Testis (tissue), 3 donors: ENCODE data around the gene CNKSR2. TPM values are rescaled to one million over a fixed set of nuclear protein-coding genes. Genes with fewer than 3 reads are reported as not detected.

ENCODE experiments used
- DNase-seq: peaks from one replicate; pipeline ENCODE4 v3.0.0-alpha.2; 2019
- H3K27ac ChIP-seq, 2 donors: fragments of 200-600 bp; sonication (generic); one replicate each; pipeline ENCODE4 v1.5.1; 2019
- H3K27me3 ChIP-seq: fragments of 200-600 bp; sonication (generic); one replicate; pipeline ENCODE4 v1.5.1; 2019
- H3K36me3 ChIP-seq: fragments of 200-600 bp; sonication (generic); one replicate; pipeline ENCODE4 v1.5.1; 2017; ENCODE audit warnings: low read depth; ENCODE audit errors: missing control alignments
- H3K4me1 ChIP-seq: fragments of 200-600 bp; sonication (generic); one replicate; pipeline ENCODE4 v1.5.1; 2019
- H3K4me3 ChIP-seq, 2 donors: fragments of 200-600 bp; sonication (generic); one replicate each; pipeline ENCODE4 v1.5.1; 2017 to 2019
- H3K9me3 ChIP-seq: fragments of 200-600 bp; sonication (generic); one replicate; pipeline ENCODE4 v1.5.1; 2017
- CTCF ChIP-seq, 3 experiments: fragments of 450-650 bp in 2 of 3; fragments of 200-600 bp in 1 of 3; sonication (generic) in 1 of 3; IDR thresholded peaks; one replicate each; pipeline ENCODE4 v1.5.1; 2016 to 2019; ENCODE audit warnings: antibody characterized with exemption in 3 of 3, mild to moderate bottlenecking in 2 of 3, moderate library complexity in 1 of 3
- POLR2A ChIP-seq: fragments of 450-650 bp; IDR thresholded peaks from one replicate; pipeline ENCODE4 v1.6.1; 2017; ENCODE audit warnings: antibody characterized with exemption, mild to moderate bottlenecking, moderate library complexity
- WGBS, 2 donors: methylation state at CpG; one replicate each; pipeline ENCODE4 v1.1.5; 2018; 5-methylcytosine and 5-hydroxymethylcytosine counted together
- intact Hi-C: fragments of 100-400 bp; cut with DNase I; formaldehyde crosslinking; loops from one replicate; pipeline ENCODE4 v1.15.1; 2023; ENCODE audit warnings: low total_unique reads
- polyA plus RNA-seq: library from polyadenylated mRNA; stranded (reverse); fragments of 350-450 nt; fragmentation: Illumina TruSeq; extraction: RNeasy Lipid Tissue Mini Kit (QIAGEN cat#74804); gene quantifications from one replicate; pipeline ENCODE4 v1.2.3, GENCODE V29; 2014; ENCODE audit warnings: low read depth, low replicate concordance; ENCODE audit not compliant: insufficient read depth
- total RNA-seq, 2 donors: library from RNA; depleted of rRNA; stranded (reverse); fragments of >200 nt; gene quantifications; one replicate each; pipeline ENCODE4 v1.2.3, GENCODE V29; 2016

Gene CNKSR2
- total and polyA plus RNA-seq, 3 donors from 2014 or later, result 2.1 to 17.3 (median 13.2) TPM

- H3K9me3 ChIP-seq, result no peaks in the 10 kb centered on the region
- no peaks in the 10 kb centered on the region for H3K36me3 ChIP-seq
- intact Hi-C loops, result no loop called here
- no peak for DNase-seq
- no peaks in the 10 kb centered on the region for H3K4me1 ChIP-seq
- TF ChIP-seq POLR2A (no peak), CTCF (IDR thresholded peaks at IDR 0.05) (no peak)
- H3K27ac ChIP-seq, result no peak overlapping the region
- WGBS, 2 donors, result 92 to 94% methylated on average over 1 of the region's 1 CpG
- H3K4me3 ChIP-seq, result no peak overlapping the region
- no peaks in the 10 kb centered on the region for H3K27me3 ChIP-seq
These were observed 5.8 kb downstream of the CNKSR2 start for GRCh38 chrX:21379991-21380390.

GRCh38 chrX:21382715-21383114, 8.5 kb downstream of the CNKSR2 start:
- intact Hi-C loops, result no loop called here

GRCh38 chrX:21383546-21383945, 9.3 kb downstream of the CNKSR2 start:
- no peaks in the 10 kb centered on the region for H3K27me3 ChIP-seq
- 26 to 51% methylated on average over 2 of the region's 2 CpGs for whole genome bisulfite sequencing, 2 donors
- no peak for DNase-seq

More at GRCh38 chrX:21382715-21383114, 8.5 kb downstream of the CNKSR2 start:
- DNase-seq, result no peak
- H3K4me1 ChIP-seq, result no peaks in the 10 kb centered on the region
- H3K36me3 ChIP-seq, result no peaks in the 10 kb centered on the region
- no peaks in the 10 kb centered on the region for H3K27me3 ChIP-seq
- WGBS, 2 donors, result 64 to 67% methylated on average over 2 of the region's 2 CpGs
- TF ChIP-seq POLR2A, result no peak
- TF ChIP-seq CTCF (IDR thresholded peaks at IDR 0.05), result peak in 1 of 3 experiments; percentile 39
- no peak overlapping the region for H3K27ac ChIP-seq
- H3K4me3 ChIP-seq, result no peak overlapping the region
- no peaks in the 10 kb centered on the region for H3K9me3 ChIP-seq

GRCh38 chrX:21384178-21384577, 10.0 kb downstream of the CNKSR2 start:
- Histone ChIP-seq H3K9me3 (no peaks in the 10 kb centered on the region), H3K27ac (no peak overlapping the region), H3K36me3 (no peaks in the 10 kb centered on the region), H3K27me3 (no peaks in the 10 kb centered on the region), H3K4me3 (no peak overlapping the region), H3K4me1 (no peaks in the 10 kb centered on the region)
- intact Hi-C loops, result no loop called here
- 100% methylated on average over 1 of the region's 1 CpG for WGBS, 2 donors
- TF ChIP-seq POLR2A (no peak), CTCF (IDR thresholded peaks at IDR 0.05) (no peak)
- no peak for DNase-seq

More at GRCh38 chrX:21383546-21383945, 9.3 kb downstream of the CNKSR2 start:
- H3K4me3 ChIP-seq, result no peak overlapping the region
- H3K4me1 ChIP-seq, result no peaks in the 10 kb centered on the region
- TF ChIP-seq CTCF (IDR thresholded peaks at IDR 0.05) (no peak), POLR2A (no peak)
- H3K36me3 ChIP-seq, result no peaks in the 10 kb centered on the region
- no peak overlapping the region for H3K27ac ChIP-seq
- no peaks in the 10 kb centered on the region for H3K9me3 ChIP-seq
- intact Hi-C loops, result no loop called here

- no peak overlapping the region for H3K27ac ChIP-seq
- DNase-seq, result no peak
- WGBS, 2 donors, result 42 to 63% methylated on average over 1 of the region's 1 CpG
- H3K4me3 ChIP-seq, result no peak overlapping the region
- H3K36me3 ChIP-seq, result no peaks in the 10 kb centered on the region
- TF ChIP-seq CTCF (IDR thresholded peaks at IDR 0.05), result no peak
- TF ChIP-seq POLR2A, result no peak
- H3K27me3 ChIP-seq, result no peaks in the 10 kb centered on the region
- H3K9me3 ChIP-seq, result no peaks in the 10 kb centered on the region
- intact Hi-C loops, result no loop called here
- no peaks in the 10 kb centered on the region for H3K4me1 ChIP-seq
These were observed 20.6 kb downstream of the CNKSR2 start for GRCh38 chrX:21394792-21395191.
